GM10847 (cell line): Measurements from ENCODE around the gene ADAT3.
A peak's percentile ranks its signal among the peaks of the same experiment; 100 is the strongest.

Experiments used
- POLR2A ChIP-seq: IDR thresholded peaks from 2 replicates; pipeline ENCODE4 v1.6.1; 2011; ENCODE audit not compliant: insufficient read length; ENCODE audit errors: extremely low read depth

The ADAT3 gene

DNA sequence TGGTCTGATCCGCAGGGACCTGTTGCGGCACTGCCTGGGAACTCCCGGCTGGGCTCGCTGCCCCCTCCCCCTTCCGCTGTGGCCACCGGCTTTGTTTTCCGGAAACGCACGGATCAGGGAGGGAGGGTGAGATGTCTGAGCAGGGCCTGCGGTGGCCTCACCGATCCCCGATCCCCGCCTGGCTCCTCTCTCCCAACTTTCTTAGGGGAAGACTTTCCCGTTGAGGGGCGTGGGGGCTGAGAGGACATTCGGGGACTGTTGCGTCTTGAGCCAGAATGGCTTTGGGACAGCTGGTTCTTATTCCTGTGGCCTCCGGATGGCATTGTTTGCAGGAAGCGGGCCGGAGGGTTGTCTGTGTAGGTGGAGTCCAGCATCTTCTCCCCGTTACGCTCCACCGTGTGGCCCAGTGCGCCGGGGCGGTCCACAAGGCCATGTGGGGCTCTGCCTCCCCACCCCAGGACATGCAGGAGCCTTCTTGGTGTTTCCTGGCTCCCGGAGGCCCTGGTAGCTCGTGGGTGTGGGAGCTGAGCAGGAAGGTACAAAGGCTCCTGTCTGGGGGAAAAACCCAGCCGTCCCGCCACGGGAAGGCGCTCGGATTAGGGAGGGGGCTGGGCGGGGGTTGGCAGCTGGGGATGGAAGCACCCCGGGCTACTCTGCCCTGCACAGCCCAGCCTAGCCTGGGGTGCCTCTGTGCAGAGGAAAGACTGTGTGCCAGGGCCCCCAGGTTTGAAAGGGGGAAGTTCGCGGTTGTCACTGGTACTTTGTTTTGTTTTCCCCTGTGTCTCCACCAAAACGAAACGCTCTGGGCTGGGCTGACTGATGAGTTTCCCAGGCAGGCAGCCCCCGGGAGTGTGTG lies 37.1 kb downstream of the ADAT3 start:
- peak; percentile 7 for TF ChIP-seq POLR2A

DNA sequence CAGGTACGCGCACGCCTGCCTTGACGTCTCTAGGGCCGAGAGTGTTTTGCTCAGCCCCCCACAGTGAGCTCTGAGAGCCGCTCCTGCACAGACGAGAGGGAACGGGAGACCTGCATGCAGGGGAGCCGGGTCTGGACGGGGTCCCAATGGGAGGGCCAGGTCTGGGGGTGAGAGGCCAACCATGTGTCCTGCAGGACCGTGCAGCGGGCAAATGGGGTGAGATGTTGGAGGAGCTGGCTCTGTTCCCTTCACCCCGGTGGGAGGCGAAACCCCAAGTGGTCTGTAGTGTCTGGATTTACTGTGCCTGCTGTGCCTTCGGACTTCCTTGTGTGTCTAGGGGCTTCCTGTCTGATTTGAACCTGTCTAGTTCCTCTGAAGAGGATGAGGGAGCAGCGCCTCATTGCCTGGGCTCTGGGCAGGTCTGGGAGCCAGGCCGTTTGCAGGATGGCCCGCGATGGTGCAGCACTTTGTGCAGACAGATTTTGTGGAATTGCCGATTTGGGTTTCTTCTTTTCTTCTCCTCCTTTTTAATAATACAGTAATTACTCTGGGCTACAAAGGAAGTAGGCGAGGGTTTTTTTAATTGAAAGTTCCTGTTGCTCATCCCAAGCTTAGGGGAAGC lies 37.8 kb downstream of the ADAT3 start:
- no peak for TF ChIP-seq POLR2A

DNA sequence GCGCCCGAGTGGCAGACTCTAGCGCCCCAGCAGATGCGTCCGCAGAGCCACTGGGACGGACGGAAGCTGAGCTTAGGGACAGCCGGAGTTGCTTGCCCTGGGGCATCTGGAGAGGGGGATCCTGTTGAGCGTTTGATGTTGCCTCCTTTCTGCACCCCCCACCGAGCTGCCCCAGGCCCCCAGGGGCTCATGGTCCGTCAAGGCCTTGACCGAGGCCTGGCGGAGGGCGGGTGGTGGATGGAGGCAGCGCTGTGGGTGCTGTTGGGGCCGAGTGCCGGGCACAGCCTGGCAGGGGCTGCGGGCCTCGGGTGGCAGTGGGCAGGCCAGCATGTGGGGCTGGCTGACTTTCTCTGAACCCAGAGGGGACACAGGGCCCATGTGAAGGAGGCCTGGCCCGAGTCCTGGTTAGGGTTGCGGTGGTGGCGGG lies 38.5 kb downstream of the ADAT3 start:
- no peak for TF ChIP-seq POLR2A

DNA sequence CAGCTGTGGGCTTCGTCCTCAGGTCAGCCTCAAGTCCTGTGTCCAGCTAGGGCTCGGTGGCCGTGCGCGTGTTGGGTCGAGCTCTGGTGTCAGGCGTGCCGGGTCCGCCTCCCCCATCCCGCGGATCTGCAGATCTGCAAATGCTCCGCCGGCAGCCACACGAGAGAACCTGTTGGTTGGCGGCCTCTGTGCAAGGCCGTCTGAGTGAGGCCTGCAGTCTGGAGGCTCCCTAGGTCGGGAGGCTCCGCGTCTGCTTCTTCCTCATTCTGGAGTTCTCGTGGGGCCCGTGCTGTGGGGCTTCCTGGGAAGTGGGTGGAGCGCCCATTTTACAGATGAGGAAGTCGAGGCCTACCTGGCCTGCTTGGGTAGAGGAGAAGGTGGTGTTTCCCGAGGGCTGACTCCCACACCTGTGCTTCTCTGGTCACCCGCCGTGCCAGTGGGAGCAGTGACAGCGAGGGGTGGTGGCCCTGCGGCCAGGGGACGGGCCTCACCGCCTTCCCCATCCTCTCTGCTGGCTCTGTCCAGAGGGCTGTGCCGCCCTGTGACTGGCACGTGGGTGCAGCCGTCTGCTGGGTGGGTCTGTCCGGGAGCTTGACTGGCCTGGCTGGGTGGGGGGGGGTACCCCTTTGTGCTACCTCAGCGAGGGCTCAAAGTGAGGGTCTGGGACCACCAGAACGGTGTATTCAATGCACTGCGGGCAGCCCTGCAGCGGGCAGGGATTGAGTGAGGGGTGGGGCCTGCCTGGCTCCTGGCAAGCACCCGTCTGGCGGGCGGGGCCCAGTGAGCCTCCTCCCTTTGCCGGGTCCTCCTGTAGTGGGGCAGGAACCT lies 39.1 kb downstream of the ADAT3 start:
- no peak for TF ChIP-seq POLR2A

DNA sequence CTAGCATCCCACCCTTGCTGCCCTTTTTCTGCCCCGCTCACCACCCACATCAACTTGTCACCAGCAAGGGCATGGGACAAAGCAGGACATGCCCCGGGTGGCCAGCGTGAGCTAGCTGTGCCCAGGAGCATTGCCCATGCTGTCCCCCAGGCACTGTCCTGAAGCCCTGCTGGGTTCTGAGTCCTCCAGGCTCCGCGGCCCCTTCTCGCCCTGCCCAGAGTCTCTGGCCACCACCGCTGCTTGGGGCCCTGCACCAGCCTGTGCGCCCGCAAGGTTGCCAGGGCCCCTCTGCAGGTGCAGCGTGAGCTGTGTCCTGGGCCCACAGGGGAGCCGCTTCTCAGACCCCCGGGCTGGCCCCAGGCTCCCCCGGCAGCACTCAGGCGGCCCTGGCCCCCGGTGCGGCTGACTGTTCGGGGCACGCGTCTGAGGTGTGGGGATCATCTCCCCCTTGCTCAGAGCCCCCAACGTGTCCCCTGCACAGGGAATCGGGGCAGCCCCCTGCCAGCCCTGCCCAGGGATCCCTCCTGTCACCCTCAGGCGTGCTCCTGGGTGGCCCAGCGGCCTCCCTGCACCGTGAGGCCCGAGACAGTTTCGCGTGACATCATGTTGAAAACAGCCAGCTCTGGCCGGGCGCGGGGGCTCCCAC lies 39.8 kb downstream of the ADAT3 start:
- TF ChIP-seq POLR2A: no peak

DNA sequence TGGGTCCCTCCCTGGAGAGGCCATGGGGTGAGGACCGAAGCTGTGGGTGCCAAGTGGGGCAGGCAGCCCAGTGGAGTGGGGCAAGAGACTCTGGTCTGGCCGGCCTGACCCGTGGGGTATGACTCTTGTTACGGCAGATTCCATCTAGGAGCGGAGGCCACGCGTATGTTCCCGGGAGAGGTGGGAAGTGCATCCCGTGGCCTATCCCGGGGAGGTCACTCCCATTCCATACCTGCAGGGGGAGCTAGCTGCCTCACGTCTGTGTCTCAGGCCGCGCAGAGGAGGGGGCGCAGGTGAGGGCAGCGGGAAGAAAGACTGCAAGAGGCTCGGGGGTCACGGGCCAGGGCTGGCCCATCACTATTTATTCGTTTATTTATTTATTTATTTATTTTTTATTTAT lies 40.7 kb downstream of the ADAT3 start:
- no peak for TF ChIP-seq POLR2A

DNA sequence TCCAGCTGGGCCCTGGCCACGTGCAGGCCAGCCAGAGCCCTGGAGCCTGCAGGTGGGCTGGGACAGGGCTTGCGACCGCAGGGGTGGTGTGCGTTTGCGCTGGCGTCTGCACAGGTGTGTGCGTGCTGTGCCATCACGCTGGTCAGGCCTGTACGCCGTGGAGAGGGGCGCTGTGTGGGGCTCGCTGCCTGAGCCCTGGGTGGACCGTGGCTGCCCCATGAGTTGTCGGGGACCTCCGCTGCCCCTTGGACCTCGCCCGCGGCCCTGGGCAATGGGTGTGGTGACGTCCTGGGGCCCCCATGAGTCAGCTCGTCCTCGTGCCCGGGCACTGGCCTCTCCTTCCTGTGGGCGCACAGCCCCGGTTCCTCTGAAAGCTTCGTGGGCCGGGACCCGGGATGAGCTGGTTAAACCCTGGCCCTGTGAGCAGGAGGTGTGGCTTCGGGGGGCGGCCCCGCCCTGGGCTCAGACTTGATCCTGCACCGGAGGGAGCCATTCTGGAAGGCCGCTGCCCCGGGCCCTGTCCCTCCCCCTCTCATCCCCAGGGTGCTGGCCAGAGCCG lies 42.5 kb downstream of the ADAT3 start:
- no peak for TF ChIP-seq POLR2A

DNA sequence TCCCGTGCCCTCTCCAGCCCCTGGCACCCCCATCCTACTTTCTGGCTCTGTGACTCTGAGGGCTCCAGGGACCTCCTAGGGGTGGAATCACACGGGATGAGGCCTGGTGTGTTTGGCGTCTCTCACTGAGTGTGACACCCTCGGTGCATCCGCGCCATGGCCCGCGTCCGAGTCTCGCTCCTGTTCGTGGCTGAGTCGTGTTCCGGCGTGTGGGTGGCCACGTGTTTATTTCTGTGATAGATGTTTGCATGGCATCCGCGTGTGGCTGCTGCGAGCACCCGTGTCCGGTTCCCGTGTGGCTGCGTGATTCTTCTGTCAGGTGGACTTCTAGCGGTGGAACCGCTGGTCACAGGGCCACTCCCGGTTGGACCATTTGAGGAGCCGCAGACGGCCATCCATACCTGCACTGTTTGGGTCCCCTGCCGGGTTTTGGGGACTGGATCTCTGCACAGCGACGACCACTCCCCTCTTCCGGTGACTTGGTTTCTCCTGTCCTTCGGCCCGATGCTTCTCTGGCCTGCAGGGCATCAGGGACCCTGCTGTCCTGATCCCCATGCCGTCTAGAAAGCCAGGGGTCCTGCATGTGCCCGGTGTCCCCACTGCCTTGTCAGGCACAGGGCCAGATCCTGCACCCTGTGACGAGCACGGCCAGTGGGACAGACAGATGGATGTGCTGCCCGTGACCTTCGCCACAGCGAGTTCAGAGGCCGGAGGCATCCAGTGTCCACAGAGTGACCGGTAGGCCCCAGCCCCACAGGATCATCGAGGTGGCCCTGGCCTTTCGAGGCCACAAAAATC lies 44.3 kb downstream of the ADAT3 start:
- no peak for TF ChIP-seq POLR2A

DNA sequence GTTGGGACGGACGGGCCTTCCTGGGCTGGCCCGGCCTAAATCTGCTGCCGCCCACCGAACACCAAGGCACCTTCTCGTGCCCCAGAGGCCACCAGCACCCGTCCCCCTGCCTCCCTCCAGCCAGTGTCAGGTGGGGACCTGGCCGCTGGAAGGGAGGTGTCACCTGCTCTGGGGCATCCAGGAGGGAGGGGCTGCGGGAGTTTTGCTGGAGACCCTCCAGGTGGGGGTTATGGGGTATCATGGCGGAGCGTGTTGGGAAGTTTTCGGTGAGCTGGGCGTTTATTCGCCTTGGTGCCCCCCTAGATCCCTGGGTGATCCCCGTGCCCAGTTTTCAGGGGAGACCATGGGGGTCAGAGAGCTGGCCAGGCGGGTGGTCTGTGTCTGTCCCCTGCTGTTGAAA lies 45.4 kb downstream of the ADAT3 start:
- TF ChIP-seq POLR2A: no peak

DNA sequence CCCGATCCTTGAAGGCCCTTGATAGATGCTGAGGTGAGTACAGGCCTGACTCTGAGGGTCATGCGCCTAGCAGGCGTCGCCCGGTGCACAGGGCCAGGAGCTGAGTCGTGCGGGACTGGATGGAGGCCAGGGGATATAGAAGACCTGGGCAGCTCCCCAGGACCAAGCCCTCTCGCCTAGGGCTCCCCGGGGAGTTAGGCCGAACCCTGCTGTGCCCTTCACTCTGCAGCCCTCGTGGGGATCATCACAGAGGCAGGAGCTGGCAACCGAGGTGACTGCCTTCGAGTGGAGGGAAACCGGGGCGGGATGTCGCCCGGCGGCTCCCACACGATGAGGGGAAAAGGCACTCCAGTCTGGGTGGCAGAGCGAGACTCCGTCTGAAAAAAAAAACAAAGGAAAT lies 47.4 kb downstream of the ADAT3 start:
- no peak for TF ChIP-seq POLR2A

DNA sequence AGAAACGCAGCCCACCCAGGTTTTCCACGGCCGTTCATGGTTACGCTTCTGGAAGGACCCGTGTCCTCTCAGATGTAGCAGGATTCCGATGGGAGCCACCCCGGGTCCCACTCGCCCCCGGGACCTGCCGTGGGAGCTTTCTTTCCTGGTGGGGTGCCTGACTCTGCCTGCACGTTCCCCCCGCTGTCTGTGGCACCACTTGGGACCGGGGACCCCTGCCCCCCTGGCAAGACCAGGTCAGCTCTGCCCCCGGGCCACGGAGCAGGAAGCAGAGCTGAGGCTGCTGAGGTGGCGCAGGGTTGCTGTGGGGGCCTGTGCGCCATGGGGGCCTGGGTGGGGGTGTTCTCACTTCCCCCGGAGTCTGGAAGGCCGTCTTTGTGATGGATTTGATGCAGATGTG lies 47.8 kb downstream of the ADAT3 start:
- TF ChIP-seq POLR2A: no peak

DNA sequence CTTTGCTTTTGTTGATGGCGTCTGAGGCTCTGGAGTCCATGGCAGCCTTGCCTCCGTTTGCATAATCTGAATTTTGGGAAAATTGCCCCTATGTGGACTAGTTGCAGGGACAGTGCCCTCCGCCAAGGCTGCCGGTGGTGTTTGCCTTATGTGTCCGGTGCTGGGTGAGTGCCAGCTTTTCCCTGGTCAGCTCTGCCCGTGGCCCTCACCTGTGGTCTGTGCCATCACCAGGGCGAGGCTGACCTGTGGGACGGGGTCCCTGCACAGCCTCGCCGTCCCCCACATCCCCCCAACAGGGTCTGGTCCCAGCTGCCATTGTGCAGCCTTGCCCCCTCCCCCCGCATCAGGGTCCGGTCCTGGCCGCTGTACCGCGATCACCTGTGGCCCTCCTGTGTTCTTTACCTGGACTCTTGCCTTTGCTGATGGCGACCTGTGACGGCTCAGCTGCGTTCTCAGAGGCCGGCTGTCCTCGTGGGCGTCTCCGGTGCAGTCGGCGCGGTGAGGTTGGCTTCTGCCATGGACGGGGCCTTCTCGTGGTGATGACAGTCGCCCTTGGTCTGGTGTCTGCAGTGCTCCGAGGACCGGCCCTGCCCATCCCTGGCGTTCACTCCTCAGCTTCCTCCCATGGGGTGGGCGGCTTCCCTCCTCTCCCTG lies 48.4 kb downstream of the ADAT3 start:
- TF ChIP-seq POLR2A: no peak

DNA sequence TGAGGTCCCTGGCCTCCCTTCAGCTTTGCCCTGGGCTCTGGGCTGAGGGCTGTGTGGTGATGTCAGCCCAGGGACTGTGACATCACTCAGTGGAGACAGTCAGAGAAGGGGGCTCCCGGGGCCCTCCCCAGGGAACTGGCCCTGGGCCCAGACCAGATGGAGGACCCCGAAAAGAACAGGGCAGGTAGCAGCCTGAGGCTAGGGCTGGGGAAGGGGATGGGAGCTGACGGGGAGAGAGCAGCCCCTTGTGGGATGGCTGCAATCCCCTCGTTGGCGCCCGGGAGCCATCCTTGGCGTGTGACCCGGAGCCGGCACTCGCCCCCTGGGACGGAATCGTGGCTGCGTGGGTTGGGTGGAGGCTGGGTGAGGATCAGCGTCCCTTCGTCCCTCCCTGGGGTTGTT lies 49.3 kb downstream of the ADAT3 start:
- TF ChIP-seq POLR2A: no peak
